ENCODE data around the gene EPG5.
"Not testable (repeated sequence)": the region's sequence is repeated elsewhere in the genome, so short reads cannot be mapped to it uniquely, and the experiment has no call there.

The EPG5 gene

GRCh38 chr18:45978084-45978483, 11.0 kb upstream of the EPG5 start:
- TF ChIP-seq, protein P1, sequence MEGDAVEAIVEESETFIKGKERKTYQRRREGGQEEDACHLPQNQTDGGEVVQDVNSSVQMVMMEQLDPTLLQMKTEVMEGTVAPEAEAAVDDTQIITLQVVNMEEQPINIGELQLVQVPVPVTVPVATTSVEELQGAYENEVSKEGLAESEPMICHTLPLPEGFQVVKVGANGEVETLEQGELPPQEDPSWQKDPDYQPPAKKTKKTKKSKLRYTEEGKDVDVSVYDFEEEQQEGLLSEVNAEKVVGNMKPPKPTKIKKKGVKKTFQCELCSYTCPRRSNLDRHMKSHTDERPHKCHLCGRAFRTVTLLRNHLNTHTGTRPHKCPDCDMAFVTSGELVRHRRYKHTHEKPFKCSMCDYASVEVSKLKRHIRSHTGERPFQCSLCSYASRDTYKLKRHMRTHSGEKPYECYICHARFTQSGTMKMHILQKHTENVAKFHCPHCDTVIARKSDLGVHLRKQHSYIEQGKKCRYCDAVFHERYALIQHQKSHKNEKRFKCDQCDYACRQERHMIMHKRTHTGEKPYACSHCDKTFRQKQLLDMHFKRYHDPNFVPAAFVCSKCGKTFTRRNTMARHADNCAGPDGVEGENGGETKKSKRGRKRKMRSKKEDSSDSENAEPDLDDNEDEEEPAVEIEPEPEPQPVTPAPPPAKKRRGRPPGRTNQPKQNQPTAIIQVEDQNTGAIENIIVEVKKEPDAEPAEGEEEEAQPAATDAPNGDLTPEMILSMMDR (IDR thresholded peaks at IDR 0.05; ENCODE audit: control insufficient read depth, extremely low read depth, insufficient read depth), result no peak
- H3K4me3 ChIP-seq (ENCODE audit: low read depth, low read length), result no peak overlapping the region
- no peak for DNase-seq (ENCODE audit: low read depth)

DNA sequence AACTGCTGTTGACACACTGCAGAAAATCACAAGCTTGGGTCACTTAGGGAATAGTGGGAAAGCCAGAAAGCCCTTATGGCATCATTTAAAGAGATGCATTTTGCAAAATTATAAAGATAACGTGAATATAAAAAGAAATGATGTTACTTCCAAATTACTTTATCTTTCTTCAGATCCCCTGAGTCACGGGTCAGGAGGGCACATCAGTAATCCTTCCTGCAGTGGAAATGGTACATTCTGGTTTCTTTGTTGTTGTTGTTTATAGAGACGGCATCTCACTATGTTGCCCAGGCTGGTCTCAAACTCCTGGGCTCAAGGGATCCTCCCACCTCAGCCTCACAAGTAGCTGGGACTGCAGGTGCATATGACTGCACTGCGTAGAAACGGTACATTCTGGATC, 9.8 kb upstream of the EPG5 start:
- TF ChIP-seq, protein P1 (IDR thresholded peaks at IDR 0.05; ENCODE audit: control insufficient read depth, extremely low read depth, insufficient read depth), result no peak

DNA sequence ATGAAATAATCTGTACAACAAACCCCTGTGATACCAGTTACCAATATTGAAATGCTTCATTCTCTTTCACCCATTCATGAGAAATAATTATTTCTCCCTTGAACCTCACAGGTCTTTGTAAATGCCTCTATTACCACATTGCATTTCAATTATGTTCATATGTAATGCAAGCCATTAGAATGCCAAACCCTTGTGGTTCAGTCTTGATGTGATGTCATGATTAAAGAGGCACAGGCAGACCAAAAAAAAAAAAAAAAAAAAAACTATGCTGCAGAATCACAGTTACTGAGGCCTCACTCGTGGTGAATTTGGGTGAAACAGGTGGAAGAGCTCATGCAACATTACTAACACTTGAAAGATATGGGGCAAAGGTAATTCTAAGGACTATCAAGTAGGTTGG, 9.4 kb upstream of the EPG5 start:
- DNase-seq (ENCODE audit: low read depth), result no peak
- TF ChIP-seq, protein P1 (IDR thresholded peaks at IDR 0.05; ENCODE audit: control insufficient read depth, extremely low read depth, insufficient read depth), result no peak
- no peak overlapping the region for H3K4me3 ChIP-seq (ENCODE audit: low read depth, low read length)

More for the DNA sequence above, 9.8 kb upstream of the EPG5 start:
- DNase-seq (ENCODE audit: low read depth), result no peak
- H3K4me3 ChIP-seq (ENCODE audit: low read depth, low read length), result no peak overlapping the region

- TF ChIP-seq, protein P1 (IDR thresholded peaks at IDR 0.05; ENCODE audit: control insufficient read depth, extremely low read depth, insufficient read depth), result peak; percentile 84
- DNase-seq (ENCODE audit: low read depth), result peak; percentile 59
- no peak overlapping the region for H3K4me3 ChIP-seq (ENCODE audit: low read depth, low read length)
Measured at GRCh38 chr18:45974088-45974536, 7.0 kb upstream of the EPG5 start.

- not testable (repeated sequence) for H3K4me3 ChIP-seq (ENCODE audit: low read depth, low read length); DNase-seq (ENCODE audit: low read depth)
Measured at GRCh38 chr18:45964913-45965312, 2.2 kb downstream of the EPG5 start.

DNA sequence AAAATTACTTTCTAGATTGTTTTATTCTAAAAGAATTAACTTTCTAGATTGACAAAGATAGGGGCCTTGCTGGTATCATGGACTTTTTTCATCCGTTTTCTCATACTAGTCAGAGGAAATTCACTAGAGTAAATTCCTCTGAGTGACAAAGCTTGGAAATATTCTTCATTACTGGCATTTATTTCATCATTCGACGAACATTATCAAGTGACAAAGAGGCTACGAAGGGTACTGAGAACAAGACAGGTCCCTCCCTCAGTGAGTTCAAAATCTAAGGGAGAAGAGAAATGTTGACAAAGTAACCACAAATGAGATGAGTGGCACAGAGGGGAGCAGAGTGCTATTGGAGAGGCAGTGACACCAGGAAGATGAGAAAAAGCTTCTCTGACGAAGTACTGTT, 4.3 kb downstream of the EPG5 start:
- no peak for DNase-seq (ENCODE audit: low read depth)
- TF ChIP-seq, protein P1 (IDR thresholded peaks at IDR 0.05; ENCODE audit: control insufficient read depth, extremely low read depth, insufficient read depth), result no peak
- H3K4me3 ChIP-seq (ENCODE audit: low read depth, low read length), result no peak overlapping the region

- TF ChIP-seq, protein P1 (IDR thresholded peaks at IDR 0.05; ENCODE audit: control insufficient read depth, extremely low read depth, insufficient read depth), result no peak
- no peak for DNase-seq (ENCODE audit: low read depth)
- no peak overlapping the region for H3K4me3 ChIP-seq (ENCODE audit: low read depth, low read length)
Measured at GRCh38 chr18:45962461-45962860, 4.7 kb downstream of the EPG5 start.

DNA sequence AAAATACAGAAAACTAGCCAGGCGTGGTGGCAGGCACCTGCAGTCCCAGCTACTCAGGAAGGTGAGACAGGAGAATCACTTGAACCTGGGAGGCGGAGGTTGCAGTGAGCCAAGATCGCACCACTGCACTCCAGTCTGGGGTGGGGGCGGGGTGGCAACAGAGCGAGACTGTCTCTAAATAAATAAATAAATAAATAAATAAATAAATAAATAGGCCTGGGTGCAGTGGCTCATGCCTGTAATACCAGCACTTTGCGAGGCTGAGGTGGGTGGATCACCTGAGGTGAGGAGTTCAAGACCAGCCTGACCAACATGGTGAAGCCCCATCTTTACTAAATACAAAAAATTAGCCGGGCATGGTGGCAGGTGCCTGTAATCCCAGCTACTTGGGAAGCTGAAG, 7.6 kb downstream of the EPG5 start:
- not testable (repeated sequence) for H3K4me3 ChIP-seq (ENCODE audit: low read depth, low read length); DNase-seq (ENCODE audit: low read depth)
